NCI-H2227 (cell line): Measurements from ENCODE around the gene SLC1A3.
"Not testable (repeated sequence)": the region's sequence is repeated elsewhere in the genome, so short reads cannot be mapped to it uniquely, and the experiment has no call there.

Experiments used
- DNase-seq: peaks from one replicate; lab custom pipeline; 2025; ENCODE audit not compliant: unreplicated experiment; lab: John Stamatoyannopoulos, UW

SLC1A3 gene

GRCh38 chr5:36606428-36607113, at the start of gene SLC1A3:
TSS of gene SLC1A3 (plus strand) at chr5:36606606. CDS start at chr5:36608424, 1,818 bp downstream.
- DNase-seq: peak; percentile 49

GRCh38 chr5:36558641-36559040, 47.8 kb upstream of the SLC1A3 start:
- DNase-seq: no peak

- DNase-seq: no peak
These were observed 44.8 kb upstream of the SLC1A3 start for GRCh38 chr5:36561601-36562000.

- DNase-seq: no peak
These were observed 36.9 kb upstream of the SLC1A3 start for GRCh38 chr5:36569491-36569890.

- DNase-seq: no peak
These were observed 35.9 kb upstream of the SLC1A3 start for GRCh38 chr5:36570301-36571095.

- no peak for DNase-seq
These were observed 34.9 kb upstream of the SLC1A3 start for GRCh38 chr5:36571401-36572042.

GRCh38 chr5:36573438-36573837, 33.0 kb upstream of the SLC1A3 start:
- DNase-seq: no peak

GRCh38 chr5:36575361-36575781, 31.0 kb upstream of the SLC1A3 start:
- no peak for DNase-seq

GRCh38 chr5:36576721-36577120, 29.7 kb upstream of the SLC1A3 start:
- DNase-seq: no peak

- DNase-seq: not testable (repeated sequence)
These were observed 26.5 kb upstream of the SLC1A3 start for GRCh38 chr5:36579858-36580257.

GRCh38 chr5:36581070-36581469, 25.3 kb upstream of the SLC1A3 start:
- no peak for DNase-seq

GRCh38 chr5:36584009-36584875, 22.2 kb upstream of the SLC1A3 start:
- DNase-seq: no peak

GRCh38 chr5:36585701-36586100, 20.7 kb upstream of the SLC1A3 start:
- no peak for DNase-seq

- no peak for DNase-seq
These were observed 19.1 kb upstream of the SLC1A3 start for GRCh38 chr5:36587354-36587753.

- not testable (repeated sequence) for DNase-seq
These were observed 16.7 kb upstream of the SLC1A3 start for GRCh38 chr5:36589735-36590134.

- DNase-seq: no peak
These were observed 15.7 kb upstream of the SLC1A3 start for GRCh38 chr5:36590513-36591286.

GRCh38 chr5:36593867-36594266, 12.5 kb upstream of the SLC1A3 start:
- DNase-seq: no peak

GRCh38 chr5:36596247-36596646, 10.2 kb upstream of the SLC1A3 start:
- no peak for DNase-seq

- no peak for DNase-seq
These were observed 9.7 kb upstream of the SLC1A3 start for GRCh38 chr5:36596756-36597155.

GRCh38 chr5:36598045-36598444, 8.4 kb upstream of the SLC1A3 start:
- no peak for DNase-seq
